Kidney capillary endothelial cell (primary cell): ENCODE results near the gene ESPN.
"Not testable (repeated sequence)": the region's sequence is repeated elsewhere in the genome, so short reads cannot be mapped to it uniquely, and the experiment has no call there.

Source experiments
- DNase-seq: peaks from one replicate; pipeline ENCODE4 v3.0.0-alpha.2; 2018; ENCODE audit warnings: low spot score

Gene ESPN

GRCh38 chr1:6447818-6448748 lies 23.5 kb downstream of the ESPN start:
- DNase-seq: no peak

- DNase-seq: no peak
Observed at GRCh38 chr1:6448749-6449631, 24.4 kb downstream of the ESPN start.

- DNase-seq: no peak
Observed at GRCh38 chr1:6450005-6450450, 25.5 kb downstream of the ESPN start.

- DNase-seq: not testable (repeated sequence)
Observed at GRCh38 chr1:6450486-6450885, 25.9 kb downstream of the ESPN start.

- DNase-seq: no peak
Observed at GRCh38 chr1:6450943-6451373, 26.4 kb downstream of the ESPN start.

- DNase-seq: not testable (repeated sequence)
Observed at GRCh38 chr1:6453895-6454855, 29.6 kb downstream of the ESPN start.

- DNase-seq: peak; percentile 46
Observed at GRCh38 chr1:6454856-6455751, 30.5 kb downstream of the ESPN start.

GRCh38 chr1:6455752-6456520 lies 31.4 kb downstream of the ESPN start:
- not testable (repeated sequence) for DNase-seq

- DNase-seq: no peak
Observed at GRCh38 chr1:6456800-6457466, 32.4 kb downstream of the ESPN start.

- no peak for DNase-seq
Observed at GRCh38 chr1:6459850-6460265, 35.3 kb downstream of the ESPN start.

GRCh38 chr1:6460301-6461050 lies 35.9 kb downstream of the ESPN start:
- DNase-seq: no peak

GRCh38 chr1:6461051-6461530 lies 36.5 kb downstream of the ESPN start:
- DNase-seq: no peak

- DNase-seq: no peak
Observed at GRCh38 chr1:6461538-6462411, 37.2 kb downstream of the ESPN start.

- DNase-seq: no peak
Observed at GRCh38 chr1:6462412-6463119, 38.0 kb downstream of the ESPN start.

GRCh38 chr1:6463120-6463412 lies 38.5 kb downstream of the ESPN start:
- no peak for DNase-seq

GRCh38 chr1:6464514-6464836 lies 39.9 kb downstream of the ESPN start:
- no peak for DNase-seq

- no peak for DNase-seq
Observed at GRCh38 chr1:6464915-6465314, 40.3 kb downstream of the ESPN start.
